ENCODE measurements around the gene XRCC3. TPM values are rescaled to one million over a fixed set of nuclear protein-coding genes. Genes with fewer than 3 reads are reported as not detected.

XRCC3 gene
- total and polyA plus RNA-seq, 4 donors, result 1.7 to 14.1 (median 2.8) TPM

DNA sequence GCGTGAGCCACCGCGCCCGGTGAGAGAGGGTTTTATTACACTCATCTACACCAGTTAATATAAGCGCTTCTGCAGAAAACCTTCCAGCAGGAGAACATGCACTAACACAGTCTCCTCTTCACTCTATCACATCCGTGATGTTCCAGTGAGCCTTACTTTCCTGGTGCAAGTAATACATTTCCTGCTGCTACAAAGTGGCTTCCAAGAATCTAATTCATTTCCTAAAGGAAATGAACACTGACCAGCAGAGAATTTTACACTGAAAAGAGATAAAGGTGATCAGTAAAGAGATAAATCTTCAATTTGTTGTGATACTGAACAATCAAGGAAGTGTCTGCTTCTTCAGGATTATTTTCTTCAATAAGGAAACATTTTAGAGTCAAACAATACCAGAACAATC lies 39.8 kb upstream of the XRCC3 start:
- H3K4me3 ChIP-seq (ENCODE audit: low read depth in 1 of 3, low read length in 3 of 3), result no peak overlapping the region
- H3K4me1 ChIP-seq (ENCODE audit: control insufficient read depth in 4 of 4, insufficient read depth in 4 of 4, low read length in 3 of 4), result no peaks in the 10 kb centered on the region
- peaks cover 2 to 4% (median 3%) of the 10 kb centered on the region in 4 donors for H3K36me3 ChIP-seq (ENCODE audit: control insufficient read depth in 4 of 4, insufficient read depth in 3 of 4, low read depth in 1 of 4, low read length in 3 of 4)
- H3K9ac ChIP-seq (ENCODE audit: low read depth in 1 of 2, low read length in 2 of 2), result no peak overlapping the region
- TF ChIP-seq NR2F2 (IDR thresholded peaks at IDR 0.05), result no peak
- TF ChIP-seq EGR1 (IDR thresholded peaks at IDR 0.05; ENCODE audit: low read depth in 2 of 2), result no peak
- TF ChIP-seq, protein P1, sequence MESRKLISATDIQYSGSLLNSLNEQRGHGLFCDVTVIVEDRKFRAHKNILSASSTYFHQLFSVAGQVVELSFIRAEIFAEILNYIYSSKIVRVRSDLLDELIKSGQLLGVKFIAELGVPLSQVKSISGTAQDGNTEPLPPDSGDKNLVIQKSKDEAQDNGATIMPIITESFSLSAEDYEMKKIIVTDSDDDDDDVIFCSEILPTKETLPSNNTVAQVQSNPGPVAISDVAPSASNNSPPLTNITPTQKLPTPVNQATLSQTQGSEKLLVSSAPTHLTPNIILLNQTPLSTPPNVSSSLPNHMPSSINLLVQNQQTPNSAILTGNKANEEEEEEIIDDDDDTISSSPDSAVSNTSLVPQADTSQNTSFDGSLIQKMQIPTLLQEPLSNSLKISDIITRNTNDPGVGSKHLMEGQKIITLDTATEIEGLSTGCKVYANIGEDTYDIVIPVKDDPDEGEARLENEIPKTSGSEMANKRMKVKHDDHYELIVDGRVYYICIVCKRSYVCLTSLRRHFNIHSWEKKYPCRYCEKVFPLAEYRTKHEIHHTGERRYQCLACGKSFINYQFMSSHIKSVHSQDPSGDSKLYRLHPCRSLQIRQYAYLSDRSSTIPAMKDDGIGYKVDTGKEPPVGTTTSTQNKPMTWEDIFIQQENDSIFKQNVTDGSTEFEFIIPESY (IDR thresholded peaks at IDR 0.05), result no peak
- no peak for TF ChIP-seq TAF1 (conservative IDR thresholded peaks at IDR 0.05)
- no peak for TF ChIP-seq JUND (IDR thresholded peaks at IDR 0.05)
- TF ChIP-seq, protein P2, sequence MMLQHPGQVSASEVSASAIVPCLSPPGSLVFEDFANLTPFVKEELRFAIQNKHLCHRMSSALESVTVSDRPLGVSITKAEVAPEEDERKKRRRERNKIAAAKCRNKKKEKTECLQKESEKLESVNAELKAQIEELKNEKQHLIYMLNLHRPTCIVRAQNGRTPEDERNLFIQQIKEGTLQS (IDR thresholded peaks at IDR 0.05), result no peak
- no peak for TF ChIP-seq MAX (IDR thresholded peaks at IDR 0.05)
- TF ChIP-seq, protein P3, sequence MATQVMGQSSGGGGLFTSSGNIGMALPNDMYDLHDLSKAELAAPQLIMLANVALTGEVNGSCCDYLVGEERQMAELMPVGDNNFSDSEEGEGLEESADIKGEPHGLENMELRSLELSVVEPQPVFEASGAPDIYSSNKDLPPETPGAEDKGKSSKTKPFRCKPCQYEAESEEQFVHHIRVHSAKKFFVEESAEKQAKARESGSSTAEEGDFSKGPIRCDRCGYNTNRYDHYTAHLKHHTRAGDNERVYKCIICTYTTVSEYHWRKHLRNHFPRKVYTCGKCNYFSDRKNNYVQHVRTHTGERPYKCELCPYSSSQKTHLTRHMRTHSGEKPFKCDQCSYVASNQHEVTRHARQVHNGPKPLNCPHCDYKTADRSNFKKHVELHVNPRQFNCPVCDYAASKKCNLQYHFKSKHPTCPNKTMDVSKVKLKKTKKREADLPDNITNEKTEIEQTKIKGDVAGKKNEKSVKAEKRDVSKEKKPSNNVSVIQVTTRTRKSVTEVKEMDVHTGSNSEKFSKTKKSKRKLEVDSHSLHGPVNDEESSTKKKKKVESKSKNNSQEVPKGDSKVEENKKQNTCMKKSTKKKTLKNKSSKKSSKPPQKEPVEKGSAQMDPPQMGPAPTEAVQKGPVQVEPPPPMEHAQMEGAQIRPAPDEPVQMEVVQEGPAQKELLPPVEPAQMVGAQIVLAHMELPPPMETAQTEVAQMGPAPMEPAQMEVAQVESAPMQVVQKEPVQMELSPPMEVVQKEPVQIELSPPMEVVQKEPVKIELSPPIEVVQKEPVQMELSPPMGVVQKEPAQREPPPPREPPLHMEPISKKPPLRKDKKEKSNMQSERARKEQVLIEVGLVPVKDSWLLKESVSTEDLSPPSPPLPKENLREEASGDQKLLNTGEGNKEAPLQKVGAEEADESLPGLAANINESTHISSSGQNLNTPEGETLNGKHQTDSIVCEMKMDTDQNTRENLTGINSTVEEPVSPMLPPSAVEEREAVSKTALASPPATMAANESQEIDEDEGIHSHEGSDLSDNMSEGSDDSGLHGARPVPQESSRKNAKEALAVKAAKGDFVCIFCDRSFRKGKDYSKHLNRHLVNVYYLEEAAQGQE (IDR thresholded peaks at IDR 0.05), result no peak
- TF ChIP-seq GABPA (IDR thresholded peaks at IDR 0.05 in 1 of 2, conservative IDR thresholded peaks at IDR 0.05 in 1 of 2), result no peak
- TF ChIP-seq FOXA1 (IDR thresholded peaks at IDR 0.05), result no peak
- no peak for TF ChIP-seq YY1 (IDR thresholded peaks at IDR 0.05)
- no peak for TF ChIP-seq HNF4A (conservative IDR thresholded peaks at IDR 0.05)
- no peak for TF ChIP-seq FOXA2 (IDR thresholded peaks at IDR 0.05)
- TF ChIP-seq RAD21 (IDR thresholded peaks at IDR 0.05), result no peak
- TF ChIP-seq, protein P4, sequence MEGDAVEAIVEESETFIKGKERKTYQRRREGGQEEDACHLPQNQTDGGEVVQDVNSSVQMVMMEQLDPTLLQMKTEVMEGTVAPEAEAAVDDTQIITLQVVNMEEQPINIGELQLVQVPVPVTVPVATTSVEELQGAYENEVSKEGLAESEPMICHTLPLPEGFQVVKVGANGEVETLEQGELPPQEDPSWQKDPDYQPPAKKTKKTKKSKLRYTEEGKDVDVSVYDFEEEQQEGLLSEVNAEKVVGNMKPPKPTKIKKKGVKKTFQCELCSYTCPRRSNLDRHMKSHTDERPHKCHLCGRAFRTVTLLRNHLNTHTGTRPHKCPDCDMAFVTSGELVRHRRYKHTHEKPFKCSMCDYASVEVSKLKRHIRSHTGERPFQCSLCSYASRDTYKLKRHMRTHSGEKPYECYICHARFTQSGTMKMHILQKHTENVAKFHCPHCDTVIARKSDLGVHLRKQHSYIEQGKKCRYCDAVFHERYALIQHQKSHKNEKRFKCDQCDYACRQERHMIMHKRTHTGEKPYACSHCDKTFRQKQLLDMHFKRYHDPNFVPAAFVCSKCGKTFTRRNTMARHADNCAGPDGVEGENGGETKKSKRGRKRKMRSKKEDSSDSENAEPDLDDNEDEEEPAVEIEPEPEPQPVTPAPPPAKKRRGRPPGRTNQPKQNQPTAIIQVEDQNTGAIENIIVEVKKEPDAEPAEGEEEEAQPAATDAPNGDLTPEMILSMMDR (IDR thresholded peaks at IDR 0.05; ENCODE audit: low read depth, low read length, missing input control), result no peak
- TF ChIP-seq RXRA (IDR thresholded peaks at IDR 0.05), result no peak
- no peak for TF ChIP-seq SP1 (IDR thresholded peaks at IDR 0.05)
- no peak for TF ChIP-seq HNF4G (IDR thresholded peaks at IDR 0.05)
- H3K27me3 ChIP-seq (ENCODE audit: control insufficient read depth in 4 of 4, insufficient read depth in 4 of 4, low read length in 3 of 4), result no peaks in the 10 kb centered on the region
- H3K27ac ChIP-seq (ENCODE audit: low read depth in 1 of 2, low read length in 2 of 2), result no peak overlapping the region
- no peaks in the 10 kb centered on the region for H3K9me3 ChIP-seq (ENCODE audit: control insufficient read depth in 4 of 4, low read length in 3 of 4)
- DNase-seq (ENCODE audit: low spot score), result no peak
- WGBS, result 86% methylated on average over 6 of the region's 6 CpGs

Measured in liver (tissue), 9 donors.